Activated T-cell treated with anti-CD3 and anti-CD28 coated beads, Interleukin-2, amount 50 U/mL, for 72 hours (primary cell): ENCODE measurements around the gene RAB5IF. TPM values are rescaled to one million over a fixed set of nuclear protein-coding genes. Genes with fewer than 3 reads are reported as not detected.
"Not testable (repeated sequence)": the region's sequence is repeated elsewhere in the genome, so short reads cannot be mapped to it uniquely, and the experiment has no call there.

Experiments used
- ATAC-seq, 2 donors: fragments of 150-1000 bp; cut with Tn5 transposase; replicated peaks in 1 of 2; 2 replicates each; pipeline ENCODE4 v1.10.0; 2021; ENCODE audit warnings: moderate library complexity in 2 of 2, mild to moderate bottlenecking in 1 of 2
- DNase-seq, 2 donors: peaks; one replicate each; pipeline ENCODE4 v3.0.0; 2021 to 2022; ENCODE audit warnings: mixed read lengths in 1 of 2
- H3K27ac Mint-ChIP-seq: one replicate; pipeline ENCODE4 v1.8.0; 2022; ENCODE audit warnings: mild to moderate bottlenecking, moderate library complexity, mixed read lengths
- H3K27me3 Mint-ChIP-seq: one replicate; pipeline ENCODE4 v1.8.0; 2022; ENCODE audit warnings: low read depth, mixed read lengths
- H3K36me3 Mint-ChIP-seq, 2 donors: one replicate each; pipeline ENCODE4 v1.8.0; 2022; ENCODE audit warnings: mixed read lengths in 2 of 2, mild to moderate bottlenecking in 1 of 2; ENCODE audit not compliant: insufficient read depth in 2 of 2
- H3K4me1 Mint-ChIP-seq: one replicate; pipeline ENCODE4 v1.8.0; 2022; ENCODE audit warnings: low read depth, mixed read lengths
- H3K4me3 Mint-ChIP-seq, 2 donors: one replicate each; pipeline ENCODE4 v1.8.0; 2022; ENCODE audit warnings: mild to moderate bottlenecking in 2 of 2, mixed read lengths in 2 of 2, moderate library complexity in 2 of 2
- H3K9me3 Mint-ChIP-seq, 2 donors: one replicate each; pipeline ENCODE4 v1.8.0; 2022; ENCODE audit warnings: mixed read lengths in 2 of 2
- total RNA-seq, 2 donors: library from RNA; stranded (reverse); gene quantifications; one replicate each; pipeline ENCODE4 v1.2.3, GENCODE V29; 2022

RAB5IF gene
- total RNA-seq, 2 donors from 2014 or later: 78.2 to 88.3 TPM

DNA sequence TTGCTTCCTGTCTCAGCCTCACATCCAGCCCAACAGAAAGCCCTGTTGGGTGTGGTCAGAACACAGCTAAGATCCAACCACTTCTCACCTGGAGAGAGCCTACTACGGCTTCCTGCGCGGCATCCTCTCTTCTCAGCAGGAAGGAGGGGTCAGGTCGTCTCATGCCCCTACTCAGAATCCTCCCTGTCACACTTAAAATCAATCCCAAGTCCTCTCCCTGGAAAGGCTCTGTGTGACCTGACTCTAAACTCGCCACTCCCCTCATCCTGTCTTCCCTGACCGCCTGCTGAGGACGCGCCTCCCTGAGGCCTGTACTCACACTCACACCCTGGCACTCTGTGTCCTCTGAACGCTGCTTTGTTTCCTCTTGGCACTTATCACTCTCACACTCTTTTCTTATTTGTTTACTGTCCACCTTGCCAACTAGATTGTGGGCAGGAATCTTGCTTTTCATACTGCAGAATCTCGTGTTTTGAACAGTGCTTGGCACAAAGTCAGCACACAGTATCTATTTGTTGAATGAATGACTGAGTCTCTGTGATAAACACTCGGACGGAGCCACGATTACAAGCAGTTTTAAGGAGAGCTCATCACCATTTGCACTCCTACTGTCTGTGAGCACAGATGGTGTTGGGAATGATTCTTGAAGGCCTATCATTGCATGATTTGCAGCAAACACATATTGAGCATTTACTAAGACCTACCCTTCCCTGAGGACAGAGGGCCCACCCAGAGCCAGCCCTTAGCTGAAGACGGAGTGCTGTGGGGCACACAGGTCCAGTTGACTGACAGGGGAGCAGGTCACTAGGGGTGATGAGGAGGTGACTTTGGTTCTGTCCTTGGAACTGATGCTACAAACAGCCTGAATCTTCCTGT is 18.7 kb downstream of the RAB5IF start:
- peak overlapping the region; percentile 70 for H3K27ac Mint-ChIP-seq
- H3K4me1 Mint-ChIP-seq: peaks cover 18% of the 10 kb centered on the region

GRCh38 chr20:36624944-36625324 is 19.4 kb downstream of the RAB5IF start:
- H3K9me3 Mint-ChIP-seq: no peaks in the 10 kb centered on the region
- H3K4me1 Mint-ChIP-seq: peaks cover 25% of the 10 kb centered on the region

More for the DNA sequence above, 18.7 kb downstream of the RAB5IF start:
- Mint-ChIP-seq H3K9me3 (no peaks in the 10 kb centered on the region), H3K36me3 (peaks cover 14 to 20% of the 10 kb centered on the region in 2 donors), H3K4me3 (no peak overlapping the region), H3K27me3 (no peaks in the 10 kb centered on the region)
- DNase-seq: no peak
- no peak for ATAC-seq

GRCh38 chr20:36628076-36628475 is 22.5 kb downstream of the RAB5IF start:
- peaks cover 6 to 28% of the 10 kb centered on the region in 2 donors for H3K36me3 Mint-ChIP-seq
- no peaks in the 10 kb centered on the region for H3K27me3 Mint-ChIP-seq
- H3K4me3 Mint-ChIP-seq: peak overlapping the region in 1 of 2 donors; percentile 33
- ATAC-seq: peak; percentile 60 to 79
- DNase-seq: peak in 1 of 2 donors; percentile 35
- H3K27ac Mint-ChIP-seq: peak overlapping the region; percentile 14
- H3K4me1 Mint-ChIP-seq: peaks cover 42% of the 10 kb centered on the region
- H3K9me3 Mint-ChIP-seq: no peaks in the 10 kb centered on the region

More at GRCh38 chr20:36624944-36625324, 19.4 kb downstream of the RAB5IF start:
- Mint-ChIP-seq H3K4me3 (no peak overlapping the region), H3K27ac (no peak overlapping the region), H3K27me3 (no peaks in the 10 kb centered on the region), H3K36me3 (peaks cover 14 to 20% of the 10 kb centered on the region in 2 donors)
- DNase-seq: no peak
- no peak for ATAC-seq

GRCh38 chr20:36629719-36630681 is 24.4 kb downstream of the RAB5IF start:
- peak; percentile 89 to 91 for ATAC-seq
- no peaks in the 10 kb centered on the region for H3K27me3 Mint-ChIP-seq
- H3K4me1 Mint-ChIP-seq: peaks cover 42% of the 10 kb centered on the region
- DNase-seq: peak; percentile 63 to 67
- peaks cover 3 to 21% of the 10 kb centered on the region in 2 donors for H3K36me3 Mint-ChIP-seq
- H3K9me3 Mint-ChIP-seq: no peaks in the 10 kb centered on the region
- peak overlapping the region; percentile 97 for H3K27ac Mint-ChIP-seq
- peak overlapping the region; percentile 85 to 89 for H3K4me3 Mint-ChIP-seq

- Mint-ChIP-seq H3K4me1 (peaks cover 42% of the 10 kb centered on the region), H3K9me3 (no peaks in the 10 kb centered on the region), H3K27me3 (no peaks in the 10 kb centered on the region), H3K36me3 (peaks cover 3 to 19% of the 10 kb centered on the region in 2 donors), H3K4me3 (no peak overlapping the region), H3K27ac (no peak overlapping the region)
- DNase-seq (no peak), ATAC-seq (no peak)
Measured at GRCh38 chr20:36631646-36632045, 26.1 kb downstream of the RAB5IF start.

- Mint-ChIP-seq H3K4me1 (peaks cover 47% of the 10 kb centered on the region), H3K4me3 (no peak overlapping the region), H3K36me3 (peaks cover 0 to 16% of the 10 kb centered on the region in 2 donors), H3K9me3 (no peaks in the 10 kb centered on the region), H3K27me3 (no peaks in the 10 kb centered on the region), H3K27ac (no peak overlapping the region)
- ATAC-seq (no peak), DNase-seq (no peak)
Measured at GRCh38 chr20:36632147-36632486, 26.5 kb downstream of the RAB5IF start.

DNA sequence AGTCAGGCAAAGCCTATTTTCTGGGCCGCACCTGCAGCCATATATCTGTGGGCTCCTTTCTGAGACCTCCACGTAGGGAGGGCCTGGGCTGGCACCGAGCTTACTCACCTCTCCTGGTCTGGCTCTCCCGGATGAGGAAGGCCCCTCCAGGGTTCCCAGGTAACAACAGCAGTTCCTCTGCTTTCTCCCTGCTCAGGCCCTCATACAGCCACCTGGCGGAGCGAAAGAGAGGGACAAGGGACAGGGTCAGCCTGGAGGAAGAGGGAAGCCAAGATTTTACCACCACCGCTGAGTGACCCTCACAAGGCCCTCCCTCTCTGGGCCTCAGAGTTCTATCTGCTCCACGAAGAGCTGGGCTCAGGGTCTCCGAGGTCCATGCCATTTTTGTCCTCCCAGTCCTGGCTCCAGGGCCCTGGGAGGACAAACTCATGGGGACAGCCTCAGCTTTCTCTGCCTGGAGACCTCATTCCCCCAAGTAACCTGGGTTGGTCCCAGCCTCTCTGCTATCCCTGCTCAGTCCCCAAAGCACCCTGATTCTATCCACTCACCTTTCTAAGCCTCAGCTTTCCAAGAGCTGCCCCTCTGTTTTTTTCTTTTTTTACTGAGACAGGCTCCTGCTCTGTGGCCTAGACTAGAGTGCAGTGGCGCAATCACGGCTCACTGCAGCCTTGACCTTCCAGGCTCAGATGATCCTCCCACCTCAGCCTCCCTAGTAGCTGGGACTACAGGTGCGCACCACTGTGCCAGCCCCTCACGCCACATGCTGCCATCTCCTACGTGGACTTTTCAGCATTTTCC is 27.1 kb downstream of the RAB5IF start:
- no peak for ATAC-seq
- Mint-ChIP-seq H3K4me3 (no peak overlapping the region), H3K4me1 (peaks cover 46% of the 10 kb centered on the region), H3K36me3 (peaks cover 0 to 16% of the 10 kb centered on the region in 2 donors), H3K27me3 (no peaks in the 10 kb centered on the region), H3K9me3 (no peaks in the 10 kb centered on the region), H3K27ac (no peak overlapping the region)
- DNase-seq: no peak

- Mint-ChIP-seq H3K4me1 (peaks cover 39% of the 10 kb centered on the region), H3K36me3 (peaks cover 0 to 20% of the 10 kb centered on the region in 2 donors), H3K27ac (no peak overlapping the region), H3K27me3 (no peaks in the 10 kb centered on the region), H3K4me3 (no peak overlapping the region), H3K9me3 (no peaks in the 10 kb centered on the region)
- no peak for ATAC-seq
- no peak for DNase-seq
Measured at GRCh38 chr20:36633285-36633772, 27.8 kb downstream of the RAB5IF start.

DNA sequence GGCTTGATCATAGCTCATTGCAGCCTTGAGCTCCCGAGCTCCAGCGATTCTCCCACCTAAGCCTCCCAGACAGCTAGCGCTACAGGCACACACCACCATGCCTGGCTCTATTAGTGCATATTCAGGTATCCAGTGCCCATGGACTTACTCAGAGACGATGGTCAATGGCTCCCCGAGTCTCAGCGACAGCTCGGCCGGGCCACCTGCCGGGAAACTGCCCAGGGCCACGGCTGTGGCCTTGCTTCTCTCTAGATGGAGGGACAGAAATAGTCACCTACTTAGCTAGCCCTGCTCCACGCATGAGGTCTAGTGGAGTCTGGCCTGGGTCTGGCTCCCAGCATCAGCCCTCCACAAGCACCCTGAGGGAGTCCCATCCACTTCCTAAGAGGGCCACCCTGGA is 28.8 kb downstream of the RAB5IF start:
- Mint-ChIP-seq H3K9me3 (no peaks in the 10 kb centered on the region), H3K27ac (no peak overlapping the region), H3K27me3 (no peaks in the 10 kb centered on the region), H3K4me1 (peaks cover 31% of the 10 kb centered on the region), H3K4me3 (no peak overlapping the region), H3K36me3 (peaks cover 0 to 23% of the 10 kb centered on the region in 2 donors)
- DNase-seq: no peak
- no peak for ATAC-seq

DNA sequence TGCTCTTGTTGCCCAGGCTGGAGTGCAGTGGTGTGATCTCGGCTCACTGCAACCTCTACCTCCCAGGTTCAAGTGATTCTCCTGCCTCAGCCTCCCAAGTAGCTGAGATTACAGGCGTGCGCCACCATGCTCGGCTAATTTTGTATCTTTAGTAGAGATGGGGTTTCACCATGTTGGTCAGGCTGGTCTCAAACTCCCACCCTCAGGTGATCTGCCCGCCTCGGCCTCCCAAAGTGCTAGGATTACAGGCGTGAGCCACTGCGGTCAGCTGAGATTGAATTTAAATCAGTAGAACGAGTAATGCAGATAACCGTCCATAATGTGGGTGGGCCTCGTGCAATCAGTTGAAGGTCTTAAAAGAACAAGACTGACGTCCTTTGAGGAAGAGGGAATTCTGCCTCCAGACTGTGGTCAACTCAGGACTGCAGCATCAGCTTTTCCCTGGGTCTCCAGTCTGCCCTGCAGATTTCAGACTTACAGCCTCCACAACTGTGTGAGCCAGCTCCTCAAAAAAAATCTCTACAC is 33.4 kb downstream of the RAB5IF start:
- H3K4me3 Mint-ChIP-seq, ATAC-seq, DNase-seq, H3K9me3 Mint-ChIP-seq, H3K27me3 Mint-ChIP-seq: not testable (repeated sequence)
- Mint-ChIP-seq H3K27ac (peak overlapping the region; percentile 63), H3K4me1 (peaks cover 32% of the 10 kb centered on the region), H3K36me3 (peaks cover 2 to 16% of the 10 kb centered on the region in 2 donors)

- no peaks in the 10 kb centered on the region for H3K9me3 Mint-ChIP-seq
- DNase-seq (no peak), ATAC-seq (no peak)
- peaks cover 58% of the 10 kb centered on the region for H3K4me1 Mint-ChIP-seq
- H3K36me3 Mint-ChIP-seq: peaks cover 5 to 16% of the 10 kb centered on the region in 2 donors
- H3K4me3 Mint-ChIP-seq: no peak overlapping the region
- peak overlapping the region; percentile 44 for H3K27ac Mint-ChIP-seq
- H3K27me3 Mint-ChIP-seq: no peaks in the 10 kb centered on the region
Measured at GRCh38 chr20:36641506-36641843, 35.9 kb downstream of the RAB5IF start.

DNA sequence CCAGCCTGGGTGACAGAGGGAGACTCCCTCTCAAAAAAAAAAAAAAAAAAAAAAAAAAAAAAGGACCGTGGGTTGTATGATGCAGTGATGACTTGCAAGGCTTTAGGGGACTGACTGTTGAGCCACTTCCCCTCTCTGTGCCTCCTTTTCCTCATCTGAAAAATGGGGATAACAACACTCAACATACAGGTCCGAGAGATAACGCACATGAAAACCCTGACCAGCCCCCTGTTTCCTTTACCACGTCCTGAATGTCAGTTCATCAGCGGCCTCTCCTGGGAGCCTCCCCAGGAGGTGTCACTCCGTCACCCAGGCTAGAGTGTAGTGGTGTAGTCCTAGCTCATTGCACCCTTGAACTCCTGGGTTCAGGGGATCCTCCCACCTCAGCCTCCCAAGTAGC is 36.6 kb downstream of the RAB5IF start:
- Mint-ChIP-seq H3K4me3 (peak overlapping the region; percentile 96 to 100), H3K36me3 (peaks cover 5 to 14% of the 10 kb centered on the region in 2 donors)
- no peak for DNase-seq

More for the DNA sequence above, 36.6 kb downstream of the RAB5IF start:
- peak in 1 of 2 donors; percentile 16 for ATAC-seq
- H3K9me3 Mint-ChIP-seq: no peaks in the 10 kb centered on the region
- H3K4me1 Mint-ChIP-seq: peaks cover 53% of the 10 kb centered on the region
- peak overlapping the region; percentile 93 for H3K27ac Mint-ChIP-seq
- no peaks in the 10 kb centered on the region for H3K27me3 Mint-ChIP-seq
